ENCODE measurements around the gene HELZ2.

The HELZ2 gene

DNA sequence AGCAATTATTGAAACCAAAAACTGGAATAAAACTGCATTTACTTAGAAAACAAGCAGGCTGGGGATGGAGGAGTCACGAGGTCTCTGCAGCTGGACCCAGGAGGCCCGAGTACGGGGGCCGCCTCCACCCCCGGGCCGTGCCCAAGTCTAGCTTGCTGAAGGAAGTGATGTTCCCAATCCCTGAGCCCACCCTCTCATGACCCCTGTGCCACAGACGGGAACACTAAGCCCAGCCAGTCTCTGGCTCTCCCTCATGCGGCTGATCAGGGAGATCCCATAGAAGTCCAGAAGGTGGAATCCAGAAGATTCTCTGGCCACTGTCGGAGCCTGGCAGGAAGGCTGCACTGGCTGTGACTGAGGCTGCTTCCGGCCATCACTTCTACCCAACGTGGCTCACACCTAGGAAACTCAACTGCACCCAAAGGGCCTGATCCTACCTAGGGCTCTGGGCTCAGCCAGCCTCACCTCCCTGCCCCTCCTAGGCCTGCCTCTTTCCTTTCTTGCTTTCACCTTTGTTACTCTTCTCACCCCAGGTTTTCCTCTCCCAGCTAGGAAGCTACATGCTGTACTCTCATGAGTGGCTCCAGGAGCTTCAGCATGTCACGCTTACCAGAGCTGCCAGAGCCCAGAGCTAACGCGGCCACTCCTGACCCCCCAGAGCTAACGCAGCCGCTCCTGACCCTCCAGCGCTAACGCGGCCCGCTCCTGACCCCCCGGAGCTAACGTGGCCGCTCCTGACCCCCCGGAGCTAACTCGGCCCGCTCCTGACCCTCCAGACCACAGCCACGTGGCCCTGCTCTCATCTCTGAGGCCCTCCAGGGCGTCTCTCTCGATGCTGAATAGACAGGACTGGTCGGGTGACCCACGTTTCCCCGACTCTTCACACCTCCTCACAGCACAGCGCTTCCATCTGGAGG lies 24.7 kb upstream of the HELZ2 start:
- DNase-seq (ENCODE audit: low read depth, low spot score) = no peak

GRCh38 chr20:63597651-63598478 lies 23.8 kb upstream of the HELZ2 start:
- no peak for DNase-seq (ENCODE audit: low read depth, low spot score)

DNA sequence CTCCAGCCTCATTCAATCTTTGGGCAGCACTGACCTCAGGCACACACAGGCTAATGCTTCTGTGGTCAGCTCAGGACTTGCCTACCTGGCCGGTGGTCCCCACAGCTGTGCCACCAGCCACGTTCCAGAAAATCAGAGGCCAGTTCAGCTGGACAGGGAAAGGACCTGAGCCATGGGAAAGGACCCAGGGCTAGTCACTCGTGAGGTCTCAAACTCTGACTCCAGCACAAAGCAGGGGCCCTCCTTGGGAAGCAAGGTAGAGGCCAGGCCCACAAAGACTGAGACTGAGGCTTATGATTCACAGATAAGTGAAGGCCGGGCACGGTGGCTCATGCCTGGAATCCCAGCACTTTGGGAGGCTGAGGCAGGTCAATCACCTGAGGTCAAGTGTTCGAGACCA lies 22.4 kb upstream of the HELZ2 start:
- DNase-seq (ENCODE audit: low read depth, low spot score) = no peak

GRCh38 chr20:63595416-63596127 lies 21.5 kb upstream of the HELZ2 start:
- no peak for DNase-seq (ENCODE audit: low read depth, low spot score)

GRCh38 chr20:63594043-63594561 lies 20.1 kb upstream of the HELZ2 start:
- DNase-seq (ENCODE audit: low read depth, low spot score) = no peak

DNA sequence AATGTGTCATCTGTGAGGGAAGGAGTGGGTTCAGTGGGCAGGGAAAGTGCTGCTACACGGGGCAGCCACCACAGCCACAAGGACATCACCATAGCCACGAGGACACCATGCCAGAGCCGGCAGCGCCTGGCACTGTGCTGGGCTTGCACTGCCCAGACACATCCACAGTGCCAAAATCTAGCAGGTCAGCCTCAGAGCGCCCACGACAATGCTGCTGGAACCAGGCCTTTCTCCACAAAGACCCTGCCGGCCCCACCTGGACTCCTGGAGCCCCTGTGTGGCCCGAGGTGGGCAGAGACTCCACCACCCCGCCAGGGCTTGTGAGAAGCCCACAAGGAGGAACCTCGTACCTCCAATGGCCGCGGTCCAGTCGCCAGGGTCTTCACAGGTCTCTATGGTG lies 18.6 kb upstream of the HELZ2 start:
- no peak for DNase-seq (ENCODE audit: low read depth, low spot score)

DNA sequence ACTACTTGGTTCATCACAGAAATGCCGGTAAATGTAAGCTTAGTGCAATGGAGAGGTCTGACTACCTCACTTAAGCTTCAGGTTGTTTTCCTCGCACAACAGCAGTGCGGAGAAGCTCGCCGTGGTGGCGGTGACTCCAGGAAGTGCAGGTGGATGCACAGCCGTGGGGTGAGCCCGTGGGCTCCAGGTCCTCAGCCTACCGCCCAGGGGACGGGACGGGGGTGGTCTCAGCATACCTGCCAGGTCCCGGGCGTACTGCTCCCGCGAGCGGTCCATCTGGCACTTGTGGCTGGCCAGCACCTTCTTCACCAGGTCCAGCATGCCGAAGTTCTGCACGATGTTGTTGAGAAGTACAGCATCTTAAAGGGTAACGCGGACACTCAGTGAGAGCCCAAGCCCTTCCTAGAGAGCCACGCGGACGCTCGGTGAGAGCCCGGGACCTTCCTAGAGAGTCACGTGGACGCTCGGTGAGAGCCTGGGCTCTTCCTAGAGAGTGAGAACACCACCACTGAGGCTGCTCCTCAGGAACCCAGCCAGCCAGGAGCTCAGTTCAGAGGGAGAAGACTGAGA lies 17.8 kb upstream of the HELZ2 start:
- DNase-seq (ENCODE audit: low read depth, low spot score) = no peak

- DNase-seq (ENCODE audit: low read depth, low spot score) = no peak
These were observed 17.1 kb upstream of the HELZ2 start for GRCh38 chr20:63591147-63591533.

DNA sequence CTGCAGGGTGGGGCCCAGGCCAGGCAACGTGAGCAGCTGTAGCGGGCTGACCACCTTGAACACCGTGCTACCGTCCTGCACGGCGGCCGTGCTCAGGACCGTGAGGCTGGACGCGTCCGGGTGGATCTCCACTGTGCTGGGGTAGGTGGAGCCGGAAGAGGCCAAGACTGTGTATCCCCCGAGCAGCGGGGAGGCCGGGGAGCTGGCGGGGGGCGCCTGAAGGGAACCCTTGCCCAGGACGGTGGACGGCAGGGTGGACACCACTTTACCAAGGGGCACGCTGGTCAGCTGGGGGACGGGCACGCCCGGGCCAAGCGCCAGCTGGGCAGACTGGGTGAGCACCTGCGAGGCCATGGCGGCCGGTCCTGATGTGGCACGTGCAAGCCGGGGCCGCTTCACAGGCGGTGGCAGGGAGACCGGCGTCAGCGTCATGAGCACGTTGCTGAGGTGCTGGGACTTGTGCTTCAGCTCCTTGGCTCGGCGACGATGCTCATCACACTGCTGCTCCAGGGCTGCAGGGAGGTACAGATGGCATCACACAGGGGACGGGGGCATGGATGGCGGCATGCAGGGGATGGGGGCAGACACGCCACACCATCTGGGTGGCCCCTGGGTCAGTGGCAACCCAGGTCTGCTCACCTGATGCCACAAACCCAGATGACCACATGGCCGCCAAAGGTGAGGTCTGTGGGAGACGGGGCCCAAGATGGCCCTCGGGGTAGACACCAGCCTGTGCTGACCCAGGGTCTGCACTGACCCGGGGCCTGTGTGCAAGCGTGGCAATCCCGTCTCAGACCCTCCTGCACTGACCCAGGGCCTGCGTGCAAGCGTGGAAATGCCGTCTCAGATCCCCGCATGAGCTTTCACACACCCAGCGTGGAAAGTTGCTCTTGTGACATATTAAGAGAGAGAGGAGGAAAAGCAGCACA lies 16.4 kb upstream of the HELZ2 start:
- no peak for DNase-seq (ENCODE audit: low read depth, low spot score)

GRCh38 chr20:63589261-63590217 lies 15.5 kb upstream of the HELZ2 start:
- DNase-seq (ENCODE audit: low read depth, low spot score) = no peak

DNA sequence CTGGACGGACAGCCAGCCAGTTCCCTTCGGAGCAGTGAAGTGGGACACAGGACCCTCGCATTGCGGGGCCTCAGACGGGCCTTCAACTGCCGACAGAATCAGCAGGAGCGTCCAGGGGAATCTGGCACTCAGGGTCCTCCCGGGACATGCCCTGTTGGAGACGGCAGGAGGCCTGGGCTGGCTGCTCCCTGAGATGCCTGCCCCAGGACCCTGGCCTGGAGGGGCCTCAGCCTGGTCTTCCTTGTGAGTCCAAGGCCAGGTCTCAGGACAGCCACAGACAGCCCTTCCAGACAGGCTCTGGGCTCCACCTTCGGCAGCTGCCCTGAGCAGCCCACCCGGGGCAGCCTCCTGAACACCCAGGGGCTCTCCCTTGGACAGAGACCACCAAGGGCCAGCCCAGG lies 14.6 kb upstream of the HELZ2 start:
- DNase-seq (ENCODE audit: low read depth, low spot score) = no peak

DNA sequence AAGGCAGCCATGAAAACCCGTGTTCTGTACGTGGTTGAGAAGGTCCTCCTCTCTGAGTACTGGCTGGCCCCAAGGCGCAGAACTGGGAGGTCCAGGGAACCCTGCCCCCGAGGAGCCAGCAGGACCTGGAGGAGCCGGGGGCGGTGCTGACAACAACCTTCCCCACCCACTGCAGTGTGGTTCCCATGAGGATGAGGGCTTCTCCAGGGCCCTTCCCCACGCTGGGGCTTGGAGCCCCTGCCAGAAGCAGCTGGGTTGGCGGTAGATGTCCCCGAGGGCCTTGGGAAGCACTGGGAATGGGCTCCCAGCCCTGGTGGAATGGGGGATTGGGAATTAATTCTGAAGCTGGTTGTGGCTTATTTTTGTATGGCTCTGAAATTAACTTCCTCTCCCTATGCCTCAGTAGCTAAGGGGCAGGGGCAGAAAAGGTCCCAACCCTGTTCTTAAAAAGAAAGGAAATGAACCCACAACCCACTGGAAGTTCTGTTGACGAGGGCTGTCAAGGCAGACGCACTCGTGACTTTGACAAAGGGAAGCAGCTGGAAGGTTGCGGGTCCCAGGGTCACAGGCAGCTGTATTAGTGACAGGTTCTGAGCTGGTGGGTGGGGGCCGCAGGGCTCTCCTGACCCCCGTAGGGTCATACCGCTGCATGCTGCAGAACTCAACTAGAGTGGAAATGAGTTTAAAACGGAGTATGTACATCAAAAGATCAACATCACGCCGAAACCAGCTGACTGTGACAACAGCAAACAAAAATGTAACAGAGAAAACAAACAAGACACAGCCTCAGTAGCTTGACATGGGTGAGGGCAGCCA lies 13.9 kb upstream of the HELZ2 start:
- DNase-seq (ENCODE audit: low read depth, low spot score) = no peak

DNA sequence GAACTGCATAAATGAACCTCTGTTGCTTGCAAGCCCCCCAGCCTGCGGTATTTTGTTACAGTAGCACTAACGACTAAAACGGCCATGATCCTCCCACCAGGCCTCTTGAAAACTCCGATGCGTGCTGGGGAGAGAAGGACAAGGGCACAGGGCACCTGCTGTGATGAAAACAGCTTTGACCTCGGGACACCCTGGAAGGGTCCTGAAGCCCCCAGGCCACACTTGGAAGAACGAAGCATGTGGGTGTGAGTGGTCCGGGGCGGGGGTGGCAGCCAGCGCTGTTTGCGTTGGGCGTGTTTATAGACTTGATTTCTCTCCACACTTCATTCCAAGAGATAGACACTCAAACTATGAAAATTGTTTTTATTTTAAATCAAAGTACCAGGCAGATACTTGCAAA lies 13.2 kb upstream of the HELZ2 start:
- no peak for DNase-seq (ENCODE audit: low read depth, low spot score)

DNA sequence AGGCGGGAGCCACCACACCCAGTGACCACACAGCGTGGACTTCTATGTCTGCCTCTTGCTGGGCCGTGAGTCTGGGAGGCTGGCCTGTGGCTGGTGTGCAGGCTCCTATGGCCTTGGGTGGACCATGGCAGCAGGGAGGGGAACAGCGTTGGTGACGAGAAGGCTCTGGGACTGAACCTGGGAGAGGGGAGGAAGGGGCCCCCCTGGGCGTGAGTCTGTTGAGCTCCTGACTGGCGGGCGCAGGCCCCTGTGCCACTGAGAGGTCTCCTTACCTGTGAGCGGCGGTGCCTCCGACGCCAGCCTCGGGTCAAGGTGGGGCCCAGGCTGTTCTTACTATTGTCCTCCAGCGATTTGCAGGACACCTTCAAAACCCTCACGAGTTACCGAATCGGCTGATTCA lies 12.8 kb upstream of the HELZ2 start:
- no peak for DNase-seq (ENCODE audit: low read depth, low spot score)

- no peak for DNase-seq (ENCODE audit: low read depth, low spot score)
These were observed 11.9 kb upstream of the HELZ2 start for GRCh38 chr20:63585616-63586565.

DNA sequence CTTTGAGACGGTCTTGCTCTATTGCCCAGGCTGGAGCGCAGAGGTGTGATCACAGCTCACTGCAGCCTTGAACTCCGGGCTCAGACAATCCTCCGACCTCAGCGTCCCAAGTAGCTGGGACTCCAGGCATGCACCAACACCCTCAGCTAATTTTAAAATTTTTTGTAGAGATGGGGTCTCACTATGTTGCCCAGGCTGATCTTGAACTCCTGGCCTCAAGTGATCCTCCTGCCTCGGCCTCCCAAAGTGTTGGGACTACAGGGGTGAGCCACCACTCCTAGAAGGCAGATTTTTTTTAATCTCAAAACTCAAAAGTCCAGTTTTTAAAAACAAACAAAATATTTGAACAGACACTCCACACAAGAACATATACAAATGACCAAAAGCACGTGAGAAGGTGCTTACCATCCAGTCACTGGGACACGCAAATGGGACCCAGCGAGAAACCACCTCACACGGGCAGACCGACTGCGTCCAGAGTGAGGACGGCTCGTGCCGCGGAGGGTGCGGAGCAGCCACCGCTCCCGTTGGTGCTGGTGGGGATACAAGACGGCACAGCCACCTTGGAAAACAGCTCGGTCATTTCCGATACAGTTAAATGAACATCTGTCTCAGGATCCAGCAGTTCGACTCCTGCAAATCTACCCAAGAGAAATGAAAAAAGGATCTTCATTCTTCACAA lies 8.5 kb upstream of the HELZ2 start:
- no peak for DNase-seq (ENCODE audit: low read depth, low spot score)
